Skeletal muscle tissue (tissue), 4 donors: ENCODE measurements around the gene ANKMY2. TPM values are rescaled to one million over a fixed set of nuclear protein-coding genes. Genes with fewer than 3 reads are reported as not detected.
A peak's percentile ranks its signal among the peaks of the same experiment; 100 is the strongest.
"Not testable (repeated sequence)": the region's sequence is repeated elsewhere in the genome, so short reads cannot be mapped to it uniquely, and the experiment has no call there.

ENCODE experiments used
- H3K27ac ChIP-seq: one replicate; pipeline ENCODE4 v1.7.0; 2013; ENCODE audit warnings: mild to moderate bottlenecking, low read depth, low read length, inconsistent platforms
- H3K27me3 ChIP-seq, 3 donors: one replicate each; pipeline ENCODE4 v1.7.0; 2013; ENCODE audit warnings: low read length in 3 of 3; ENCODE audit not compliant: control insufficient read depth in 3 of 3, insufficient read depth in 3 of 3
- H3K36me3 ChIP-seq, 3 donors: one replicate each; pipeline ENCODE4 v1.7.0; 2013; ENCODE audit warnings: low read length in 3 of 3; ENCODE audit not compliant: control insufficient read depth in 3 of 3, insufficient read depth in 3 of 3
- H3K4me1 ChIP-seq, 3 donors: one replicate each; pipeline ENCODE4 v1.7.0; 2013; ENCODE audit warnings: low read length in 3 of 3, mild to moderate bottlenecking in 3 of 3; ENCODE audit not compliant: control insufficient read depth in 3 of 3, insufficient read depth in 3 of 3
- H3K4me3 ChIP-seq, 3 donors: one replicate each; pipeline ENCODE4 v1.7.0; 2013; ENCODE audit warnings: low read length in 3 of 3
- H3K9ac ChIP-seq, 3 donors: one replicate each; pipeline ENCODE4 v1.7.0; 2013; ENCODE audit warnings: low read length in 3 of 3, mild to moderate bottlenecking in 3 of 3, moderate library complexity in 2 of 3, low read depth in 1 of 3
- H3K9me3 ChIP-seq, 3 donors: one replicate each; pipeline ENCODE4 v1.7.0; 2013; ENCODE audit warnings: low read length in 3 of 3; ENCODE audit not compliant: control insufficient read depth in 3 of 3
- total RNA-seq: library from RNA; depleted of rRNA; stranded (reverse); fragments of >200 nt; gene quantifications from one replicate; pipeline ENCODE4 v1.2.3, GENCODE V29; 2014
- donor health status: Osteomylitis.

Gene ANKMY2
- total RNA-seq, result 30.3 TPM

DNA sequence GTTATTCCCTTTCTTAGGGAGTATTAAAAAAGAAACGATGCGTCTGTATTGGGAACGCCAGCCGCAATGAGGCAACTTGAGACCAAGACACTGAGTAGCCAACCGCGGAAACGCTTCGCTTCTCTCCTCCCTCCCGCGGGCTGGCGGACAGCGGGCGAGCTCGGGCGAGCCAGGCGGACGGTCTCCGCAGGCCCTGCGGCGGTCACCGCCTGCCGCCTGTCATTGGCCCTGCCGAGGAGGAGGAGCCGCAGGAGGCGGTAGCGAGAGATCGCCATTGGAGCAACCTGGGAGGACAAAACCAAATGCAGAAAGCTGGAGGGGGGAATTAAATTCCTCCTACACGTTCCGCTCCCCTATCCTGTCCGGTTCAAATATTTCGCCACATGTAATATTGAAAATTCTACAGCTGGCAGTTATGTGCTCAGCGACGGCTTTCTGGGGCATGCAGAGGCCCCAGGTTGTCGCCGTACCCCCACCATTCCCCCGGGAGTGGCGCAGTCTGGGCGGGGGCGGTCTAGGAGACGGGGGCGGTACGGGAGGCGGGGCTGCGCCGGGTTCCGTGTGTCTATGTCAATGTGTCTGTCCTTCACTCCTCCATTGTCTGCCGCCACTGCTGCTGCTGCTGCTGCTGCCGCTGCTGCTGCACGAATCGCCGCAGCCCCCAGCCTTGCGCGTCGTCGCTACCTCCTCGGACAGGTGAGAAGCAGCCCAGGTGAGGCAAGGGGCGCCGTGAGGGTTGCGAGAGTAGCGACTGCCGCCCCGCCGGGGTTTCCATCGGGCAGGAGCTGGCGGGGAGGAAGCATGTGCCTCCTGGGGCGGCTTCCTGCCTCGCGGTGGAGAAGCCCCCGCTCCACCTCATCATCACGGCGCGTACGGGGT, at the start of gene ANKMY2, which contains the start of gene BZW2:
ANKMY2 (minus strand) TSS at position 162 of the 879 bp plus-strand sequence. CDS start 181 bp downstream, outside the sequence.
BZW2 (plus strand) TSS at position 589 of the 879 bp plus-strand sequence. CDS start 19,263 bp downstream, outside the sequence.
- H3K27ac ChIP-seq, result peak within 1 kb of the TSS; percentile 94
- H3K4me1 ChIP-seq, result peaks cover 26 to 56% (median 36%) of the 10 kb centered on the region in 3 donors

DNA sequence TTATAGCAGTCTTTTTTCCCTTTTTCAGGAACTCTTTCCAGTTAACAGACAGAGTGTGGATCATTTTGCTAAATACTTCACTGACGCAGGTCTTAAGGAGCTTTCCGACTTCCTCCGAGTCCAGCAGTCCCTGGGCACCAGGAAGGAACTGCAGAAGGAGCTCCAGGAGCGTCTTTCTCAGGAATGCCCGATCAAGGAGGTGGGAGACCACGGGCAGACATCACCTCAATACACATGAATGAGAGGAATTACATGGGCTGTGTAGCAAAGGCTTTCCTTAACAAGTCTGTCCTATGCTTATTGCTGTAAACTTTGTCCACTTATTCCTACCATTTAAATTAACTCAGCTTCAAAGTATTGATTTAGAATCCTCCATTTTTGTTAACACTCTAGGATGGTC, 49.3 kb upstream of the ANKMY2 start:
- Histone ChIP-seq H3K4me1 (no peaks in the 10 kb centered on the region), H3K4me3 (no peak overlapping the region), H3K27ac (no peak overlapping the region), H3K9me3 (no peaks in the 10 kb centered on the region), H3K9ac (no peak overlapping the region), H3K36me3 (peaks cover 32 to 64% (median 62%) of the 10 kb centered on the region in 3 donors), H3K27me3 (no peaks in the 10 kb centered on the region)

More for the DNA sequence above, at the start of gene ANKMY2, which contains the start of gene BZW2:
- Histone ChIP-seq H3K9me3 (no peaks in the 10 kb centered on the region), H3K4me3 (peak within 1 kb of the TSS; percentile 94 to 98 (median 95)), H3K36me3 (no peaks in the 10 kb centered on the region), H3K27me3 (no peaks in the 10 kb centered on the region), H3K9ac (peak within 1 kb of the TSS; percentile 92 to 95 (median 93))

GRCh38 chr7:16693601-16694318, 48.2 kb upstream of the ANKMY2 start:
- Histone ChIP-seq H3K27me3 (no peaks in the 10 kb centered on the region), H3K36me3 (peaks cover 30 to 60% (median 53%) of the 10 kb centered on the region in 3 donors), H3K4me3 (no peak overlapping the region), H3K9me3 (no peaks in the 10 kb centered on the region), H3K4me1 (no peaks in the 10 kb centered on the region), H3K9ac (no peak overlapping the region), H3K27ac (no peak overlapping the region)

DNA sequence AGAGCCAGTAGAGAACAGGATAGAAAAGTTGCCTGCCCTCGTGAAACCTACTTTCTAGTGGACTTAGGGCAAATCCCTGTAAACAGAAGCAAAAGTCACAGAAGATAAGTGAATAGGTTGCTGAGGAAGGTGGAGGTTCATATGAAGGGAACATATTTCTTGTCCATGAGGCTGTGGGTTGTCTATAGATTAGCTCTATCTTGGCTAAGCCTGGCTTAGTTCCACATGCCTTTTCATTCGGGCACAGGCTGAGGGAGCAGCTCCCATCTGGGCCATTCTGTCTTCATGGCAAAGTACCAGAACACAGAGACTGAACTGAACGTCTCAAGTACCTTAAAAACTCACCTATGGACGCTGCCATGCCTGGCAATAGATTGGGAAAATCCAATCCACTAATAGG, 45.7 kb upstream of the ANKMY2 start:
- Histone ChIP-seq H3K36me3 (peaks cover 15 to 47% (median 32%) of the 10 kb centered on the region in 3 donors), H3K4me1 (no peaks in the 10 kb centered on the region)

GRCh38 chr7:16688249-16688648, 42.7 kb upstream of the ANKMY2 start:
- Histone ChIP-seq H3K27me3 (no peaks in the 10 kb centered on the region), H3K4me3 (no peak overlapping the region), H3K4me1 (no peaks in the 10 kb centered on the region), H3K9ac (no peak overlapping the region), H3K27ac (no peak overlapping the region), H3K9me3 (no peaks in the 10 kb centered on the region), H3K36me3 (peaks cover 11 to 37% (median 25%) of the 10 kb centered on the region in 3 donors)

More for the DNA sequence above, 45.7 kb upstream of the ANKMY2 start:
- no peak overlapping the region for H3K9ac ChIP-seq
- H3K27ac ChIP-seq, result no peak overlapping the region
- no peaks in the 10 kb centered on the region for H3K27me3 ChIP-seq
- no peak overlapping the region for H3K4me3 ChIP-seq
- no peaks in the 10 kb centered on the region for H3K9me3 ChIP-seq

DNA sequence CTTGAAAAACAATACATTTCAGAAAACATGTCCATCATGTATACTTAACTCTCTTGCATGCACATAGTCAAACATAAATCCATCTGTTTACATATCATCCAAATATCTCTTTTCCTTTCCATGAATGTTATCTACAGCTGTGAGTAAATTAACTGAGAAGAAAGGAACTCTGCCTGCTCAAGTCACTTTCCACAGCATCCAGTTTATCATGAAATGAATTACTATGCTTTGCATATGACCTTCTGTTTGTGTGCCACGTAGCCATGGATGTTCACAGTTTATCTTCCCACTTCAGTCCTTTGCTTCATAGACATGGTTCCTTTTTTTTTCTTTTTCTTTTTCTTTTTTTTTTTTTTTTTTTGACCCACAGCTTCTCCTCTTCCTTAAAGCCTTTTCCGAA, 40.0 kb upstream of the ANKMY2 start:
- Histone ChIP-seq H3K4me1 (no peaks in the 10 kb centered on the region), H3K4me3 (no peak overlapping the region), H3K9me3 (no peaks in the 10 kb centered on the region), H3K36me3 (peaks cover 7 to 35% (median 34%) of the 10 kb centered on the region in 3 donors), H3K9ac (no peak overlapping the region), H3K27ac (no peak overlapping the region), H3K27me3 (no peaks in the 10 kb centered on the region)

GRCh38 chr7:16684935-16685334, 39.4 kb upstream of the ANKMY2 start:
- Histone ChIP-seq H3K27ac (no peak overlapping the region), H3K4me3 (no peak overlapping the region), H3K9ac (no peak overlapping the region), H3K36me3 (peaks cover 7 to 38% (median 37%) of the 10 kb centered on the region in 3 donors), H3K9me3 (no peaks in the 10 kb centered on the region), H3K4me1 (no peaks in the 10 kb centered on the region), H3K27me3 (no peaks in the 10 kb centered on the region)

- not testable (repeated sequence) for H3K27ac ChIP-seq, H3K27me3 ChIP-seq, H3K9me3 ChIP-seq, H3K4me3 ChIP-seq, H3K9ac ChIP-seq, H3K4me1 ChIP-seq
- peaks cover 6 to 47% (median 32%) of the 10 kb centered on the region in 3 donors for H3K36me3 ChIP-seq
These were observed 33.4 kb upstream of the ANKMY2 start for GRCh38 chr7:16678645-16679566.

GRCh38 chr7:16677978-16678494, 32.5 kb upstream of the ANKMY2 start:
- Histone ChIP-seq H3K9me3 (no peaks in the 10 kb centered on the region), H3K27me3 (no peaks in the 10 kb centered on the region), H3K9ac (no peak overlapping the region), H3K4me3 (no peak overlapping the region), H3K27ac (no peak overlapping the region), H3K36me3 (peaks cover 6 to 40% (median 27%) of the 10 kb centered on the region in 3 donors), H3K4me1 (no peaks in the 10 kb centered on the region)
